Cerebellar cortex (tissue), 1 donor: ENCODE results near the gene PARD3B.

ENCODE experiments used
- DNase-seq: peaks from one replicate; pipeline ENCODE4 v3.0.0-alpha.2; 2015; ENCODE audit warnings: low spot score

PARD3B gene

DNA sequence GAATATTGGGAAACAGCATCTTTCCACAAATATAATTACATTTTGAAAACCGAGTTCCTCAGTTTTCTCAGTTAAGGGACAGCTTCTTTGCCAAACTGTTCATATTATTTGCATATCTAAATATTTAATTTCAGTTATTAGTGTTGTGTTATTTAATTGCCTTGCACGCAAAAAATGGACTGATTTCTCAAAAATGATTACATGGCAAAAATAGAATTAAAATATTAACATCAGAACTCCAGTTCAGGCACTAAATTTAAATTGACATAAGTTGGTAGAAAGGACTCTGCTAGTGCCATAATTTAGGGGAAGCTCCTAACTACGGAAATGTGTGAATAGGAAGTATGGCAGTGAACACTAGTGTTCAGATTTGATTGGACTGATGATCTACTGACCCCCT is 209.6 kb downstream of the PARD3B start:
- DNase-seq: no peak

DNA sequence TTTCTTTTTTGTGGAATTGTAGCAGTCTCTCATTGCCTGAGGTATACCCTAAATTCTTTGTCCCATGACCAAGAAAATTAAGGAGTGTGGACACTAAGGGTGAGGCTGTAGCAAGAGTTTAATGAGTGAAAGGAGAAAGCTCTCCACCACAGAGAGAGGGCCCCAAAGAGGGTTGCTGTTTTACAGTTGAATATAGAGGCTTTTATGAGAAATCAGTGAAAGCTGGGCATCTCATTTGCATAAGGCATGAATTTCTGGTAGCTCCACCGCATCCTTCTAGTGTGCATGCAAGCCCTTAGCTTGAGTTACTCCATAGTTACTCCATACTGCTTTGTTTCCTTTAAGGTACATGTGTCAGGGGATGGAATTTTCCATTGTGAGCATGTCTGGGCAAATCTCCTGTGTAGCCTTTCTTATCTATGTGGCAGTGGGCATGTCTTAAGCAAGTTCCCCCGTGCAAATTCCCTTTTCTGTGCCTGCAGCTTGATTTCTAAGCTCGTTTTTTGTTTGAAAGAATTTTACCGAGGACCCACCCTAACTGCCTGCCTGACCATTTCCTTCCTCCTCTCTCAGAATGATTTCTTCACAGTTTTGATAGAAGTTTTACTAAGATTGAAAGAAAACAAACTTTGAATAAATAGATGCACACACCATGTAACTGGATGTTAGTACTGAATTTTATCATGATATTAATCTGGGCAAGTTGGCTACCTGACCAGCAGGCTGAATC is 218.9 kb downstream of the PARD3B start:
- DNase-seq: no peak

DNA sequence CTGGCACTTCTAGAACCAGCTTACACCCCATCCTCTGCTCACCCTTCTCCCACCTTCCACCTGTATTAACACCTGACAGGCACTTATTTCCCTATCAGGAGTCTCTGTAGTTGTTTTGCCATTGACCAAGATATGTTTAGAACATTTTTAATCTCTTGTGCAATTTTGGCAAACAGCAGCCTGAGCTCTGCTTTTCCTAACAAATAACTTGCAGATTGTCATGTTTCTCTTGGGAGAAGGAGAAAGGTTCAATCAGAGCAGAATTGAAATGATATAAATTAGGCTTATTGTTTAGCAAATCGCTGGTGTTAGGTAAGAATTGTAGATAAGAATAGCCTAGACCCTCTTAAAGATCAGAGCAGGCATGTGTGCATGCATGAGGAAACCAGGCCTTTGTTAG is 225.5 kb downstream of the PARD3B start:
- no peak for DNase-seq

DNA sequence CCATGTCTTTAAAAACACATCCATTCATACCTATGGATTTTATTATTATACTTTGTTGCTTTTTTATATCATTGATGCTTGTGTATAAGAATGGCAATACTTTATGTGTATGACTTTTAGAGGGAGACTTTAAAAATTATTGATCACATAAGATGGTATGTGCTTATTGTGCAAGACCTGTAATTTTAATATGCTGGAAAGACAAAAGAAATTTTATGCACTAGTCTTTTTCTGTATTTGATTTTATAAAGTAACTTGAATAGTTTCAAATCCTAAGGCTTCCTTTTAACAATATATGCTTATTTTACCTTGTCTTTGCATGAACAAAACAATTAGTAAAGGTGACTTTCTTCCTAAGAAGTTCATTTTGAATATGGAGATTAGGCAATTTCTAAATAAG is 226.4 kb downstream of the PARD3B start:
- no peak for DNase-seq

DNA sequence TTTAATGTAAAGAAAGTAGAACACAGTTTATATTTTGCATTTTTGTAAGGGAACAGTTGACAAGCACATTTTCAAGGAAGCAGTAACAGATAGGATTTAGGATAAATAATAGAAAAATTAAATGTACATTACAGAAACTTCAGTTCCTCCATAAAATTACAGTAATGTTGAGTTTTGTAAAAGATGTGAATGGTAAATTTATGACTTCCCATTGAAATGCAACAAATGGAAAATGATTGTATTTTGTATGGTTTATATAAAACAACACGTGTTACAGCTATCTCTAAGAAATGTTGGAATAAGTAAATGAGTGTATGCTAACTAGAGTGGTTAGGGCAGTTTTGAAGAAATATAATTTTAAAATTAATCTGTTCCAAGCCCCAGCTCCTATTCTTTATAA is 227.3 kb downstream of the PARD3B start:
- DNase-seq: no peak

DNA sequence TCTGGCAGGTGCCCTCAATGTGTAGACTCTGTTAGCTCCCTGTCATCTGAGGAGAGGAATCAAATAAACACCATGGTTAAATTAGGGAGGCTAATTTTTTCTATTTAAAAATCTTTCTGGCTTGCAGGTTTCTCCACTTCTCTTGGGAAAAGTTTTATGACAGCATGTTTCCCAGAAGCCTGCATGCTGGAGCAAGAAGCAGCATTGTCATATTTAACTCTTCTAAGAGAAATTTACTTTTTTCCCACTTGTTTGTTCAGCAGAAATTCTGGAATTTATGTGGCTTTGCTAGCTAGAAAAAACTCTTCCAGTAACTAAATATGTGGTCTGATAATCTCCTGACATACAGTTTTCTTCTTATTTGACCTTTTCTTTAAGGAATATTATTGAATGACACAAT is 230.5 kb downstream of the PARD3B start:
- DNase-seq: no peak

DNA sequence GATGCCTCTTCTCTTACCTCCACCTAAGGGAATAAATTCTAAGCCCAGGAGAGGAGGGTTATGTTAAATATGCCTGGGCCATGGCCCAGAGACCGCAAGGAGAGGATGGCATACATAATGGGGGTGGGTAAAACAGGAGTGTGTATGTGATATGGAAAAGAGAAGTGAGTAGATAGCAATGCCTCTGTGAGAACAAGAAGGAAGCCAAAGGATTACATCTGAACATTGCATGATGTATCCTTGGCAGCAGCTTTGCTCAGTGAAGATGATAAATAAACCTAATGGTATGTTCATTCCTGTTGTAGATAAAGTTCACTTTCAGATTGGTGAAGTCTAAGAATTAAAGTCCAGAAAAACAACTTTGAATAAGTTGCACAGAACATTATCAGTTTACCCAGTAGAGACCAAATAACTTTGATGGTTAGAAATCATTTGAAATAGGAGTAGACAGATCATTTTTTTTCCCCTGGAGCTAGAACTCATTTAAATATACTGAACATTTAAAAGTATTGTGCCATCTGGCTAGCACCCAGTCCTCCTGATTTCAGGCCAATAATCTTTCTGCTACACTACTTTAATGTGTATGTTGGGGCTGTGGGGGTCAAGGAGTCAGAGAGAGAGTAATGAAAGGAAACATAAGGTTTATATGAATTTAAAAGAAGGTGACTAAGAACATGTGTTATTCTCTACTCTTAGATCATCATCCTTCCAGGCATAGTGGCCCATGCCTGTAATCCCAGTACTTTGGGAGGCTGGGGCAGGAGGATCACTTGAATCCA is 231.7 kb downstream of the PARD3B start:
- DNase-seq: no peak

DNA sequence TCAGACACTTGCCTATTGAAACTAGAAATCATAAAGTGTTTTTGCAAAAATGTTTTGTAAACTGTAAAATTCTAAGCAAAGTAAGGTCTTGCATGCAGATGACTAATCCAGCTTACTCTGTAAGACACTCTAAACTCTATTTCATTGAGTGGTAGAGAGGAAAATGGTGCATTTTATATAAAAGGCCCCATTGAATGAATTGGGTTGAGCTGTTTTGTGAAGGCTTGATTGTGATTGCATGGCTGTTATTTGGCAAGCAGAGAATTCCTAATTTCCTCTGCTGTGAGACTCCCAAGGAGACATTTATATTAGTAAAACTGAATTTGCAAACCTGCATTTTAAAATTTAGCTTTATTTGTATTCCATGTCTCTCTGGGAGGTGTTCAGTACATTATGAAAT is 234.5 kb downstream of the PARD3B start:
- DNase-seq: no peak

DNA sequence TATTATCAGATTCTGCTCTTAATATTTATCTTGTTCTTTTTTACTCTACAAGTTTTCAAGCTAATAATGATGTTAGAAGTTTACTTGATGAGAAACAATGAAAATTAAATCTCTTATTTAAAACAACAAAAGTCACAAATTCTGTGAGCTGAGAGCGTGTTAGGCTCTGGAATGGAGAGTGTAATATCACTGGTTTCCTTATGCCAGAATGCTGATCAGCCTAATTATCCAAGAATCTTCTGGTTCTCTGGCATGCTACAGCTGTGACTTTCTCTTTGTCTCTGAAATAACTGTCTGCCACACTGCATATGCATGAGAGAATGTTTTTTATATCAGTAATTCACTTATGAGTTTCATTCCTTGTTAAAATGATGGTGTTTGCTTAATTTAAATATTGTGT is 236.7 kb downstream of the PARD3B start:
- no peak for DNase-seq

DNA sequence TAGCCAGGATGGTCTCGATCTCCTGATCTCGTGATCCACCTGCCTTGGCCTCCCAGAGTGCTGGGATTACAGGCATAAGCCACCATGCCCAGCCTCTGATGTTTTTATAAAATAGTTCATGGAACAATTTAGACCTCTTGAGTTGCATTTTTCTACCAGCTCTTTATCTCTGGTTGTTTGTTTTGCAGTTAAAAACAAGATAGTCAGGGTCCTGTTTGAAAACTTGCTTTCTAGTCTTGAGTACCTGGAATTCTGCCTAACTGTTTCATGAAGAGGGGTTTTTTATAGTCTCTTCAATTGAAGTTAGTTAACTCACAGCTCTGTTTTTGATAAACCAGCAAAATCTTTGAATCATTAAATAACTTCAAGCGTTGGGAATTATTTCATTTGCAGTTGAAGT is 244.8 kb downstream of the PARD3B start:
- no peak for DNase-seq

DNA sequence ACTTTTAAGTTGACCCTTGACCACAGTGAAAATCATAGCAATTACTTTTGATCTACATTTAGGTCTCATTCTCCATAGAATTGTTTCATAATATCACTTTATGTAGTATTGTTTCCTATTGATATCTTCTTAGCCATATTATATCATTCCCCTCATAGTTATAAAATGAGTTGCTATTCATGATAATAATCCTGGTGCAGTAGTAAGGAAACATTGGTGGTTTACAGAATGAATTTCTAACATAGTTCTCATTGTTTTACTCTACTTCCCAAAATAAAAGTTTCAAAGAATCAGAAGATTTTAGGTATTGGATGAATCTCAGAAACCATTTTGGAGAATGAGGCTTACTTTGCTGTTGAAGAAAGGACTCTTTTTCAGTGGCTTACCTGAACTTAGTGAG is 246.0 kb downstream of the PARD3B start:
- no peak for DNase-seq

DNA sequence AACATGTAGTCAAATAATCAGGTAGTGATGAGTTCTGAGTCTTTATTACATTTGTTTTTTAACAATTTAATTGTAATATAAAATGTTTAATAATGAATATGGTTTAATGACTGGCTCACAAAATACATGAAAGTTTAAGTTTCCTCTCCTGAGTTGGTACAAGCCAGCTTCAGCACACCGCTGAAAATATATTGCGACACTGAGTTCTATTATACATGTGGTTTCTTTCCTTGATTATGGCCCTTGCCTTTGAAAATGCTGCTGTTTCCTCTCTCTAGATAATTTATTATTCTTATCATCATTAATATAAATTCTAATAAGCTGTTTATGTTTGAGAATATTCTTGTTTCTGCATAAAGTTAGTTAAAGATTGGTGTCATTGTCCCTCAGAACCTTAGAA is 249.3 kb downstream of the PARD3B start:
- DNase-seq: no peak

DNA sequence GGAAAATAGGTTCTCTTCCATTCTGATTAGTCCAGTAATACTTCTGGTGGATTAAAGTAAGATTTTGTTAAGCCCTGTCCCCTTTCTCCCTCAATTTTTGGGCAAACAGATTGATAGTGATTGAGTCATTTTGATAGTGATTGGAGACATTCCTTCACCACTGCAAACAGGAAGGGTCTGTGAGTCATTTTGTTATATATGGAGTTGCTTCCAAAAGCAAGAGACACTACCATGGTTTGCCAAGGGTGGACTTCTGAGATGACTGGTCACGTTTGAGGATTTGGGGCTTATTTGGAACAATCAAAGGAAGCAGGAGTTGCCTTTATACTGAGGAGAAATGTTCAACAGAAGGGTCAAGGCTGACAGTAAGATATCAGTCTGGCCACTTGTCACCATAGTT is 249.9 kb downstream of the PARD3B start:
- DNase-seq: no peak

DNA sequence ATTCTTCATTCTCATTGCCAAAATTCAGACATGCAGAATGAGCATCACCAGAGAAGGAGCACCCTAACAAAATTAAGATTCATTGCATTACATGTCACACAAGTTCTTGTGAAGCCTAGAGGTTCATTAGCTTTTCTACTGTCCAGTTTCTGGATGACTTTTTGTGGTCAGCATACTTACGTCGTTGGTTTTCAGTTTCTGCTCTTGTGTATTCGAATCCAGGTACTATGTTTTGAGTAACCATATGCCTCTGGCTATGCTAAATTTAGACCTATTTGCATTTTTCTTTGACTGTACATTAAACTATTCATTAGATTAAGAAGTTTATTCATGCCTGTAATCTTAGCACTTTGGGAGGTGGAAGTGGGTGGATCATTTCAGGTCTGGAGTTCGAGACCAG is 251.3 kb downstream of the PARD3B start:
- DNase-seq: no peak

DNA sequence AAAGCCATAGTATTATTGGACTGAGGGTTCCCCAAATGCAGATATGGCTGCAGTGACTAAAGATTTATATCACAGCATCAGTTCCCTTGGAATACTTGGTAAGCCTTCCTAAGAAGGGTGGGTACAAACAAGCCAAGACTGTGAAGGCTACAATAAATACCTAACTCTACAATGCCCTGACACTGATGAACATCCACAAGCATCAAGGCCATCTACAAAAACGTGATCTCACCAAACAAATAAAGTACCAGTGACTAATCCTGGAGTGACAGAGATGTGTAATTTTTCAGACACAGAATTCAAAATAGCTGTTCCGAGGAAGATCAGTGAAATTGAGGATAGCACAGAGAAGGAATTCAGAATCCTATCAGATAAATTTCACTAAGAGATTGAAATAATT is 254.5 kb downstream of the PARD3B start:
- no peak for DNase-seq

DNA sequence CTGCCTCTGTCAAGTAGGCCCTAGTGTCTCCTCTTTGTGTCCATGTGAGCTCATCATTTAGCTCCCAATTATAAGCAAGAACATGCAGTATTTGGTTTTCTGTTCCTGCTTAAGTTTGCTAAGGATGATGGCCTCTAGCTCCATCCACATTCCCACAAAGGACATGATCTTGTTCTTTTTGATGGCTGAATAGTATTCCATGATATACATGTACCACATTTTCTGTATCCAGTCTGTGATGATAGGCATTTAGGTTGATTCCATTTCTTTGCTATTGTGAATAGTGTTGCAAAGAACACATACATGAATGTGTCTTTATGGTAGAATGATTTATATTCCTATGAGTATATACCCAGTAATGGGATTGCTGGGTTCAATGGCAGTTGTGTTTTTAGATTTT is 263.2 kb downstream of the PARD3B start:
- DNase-seq: no peak

DNA sequence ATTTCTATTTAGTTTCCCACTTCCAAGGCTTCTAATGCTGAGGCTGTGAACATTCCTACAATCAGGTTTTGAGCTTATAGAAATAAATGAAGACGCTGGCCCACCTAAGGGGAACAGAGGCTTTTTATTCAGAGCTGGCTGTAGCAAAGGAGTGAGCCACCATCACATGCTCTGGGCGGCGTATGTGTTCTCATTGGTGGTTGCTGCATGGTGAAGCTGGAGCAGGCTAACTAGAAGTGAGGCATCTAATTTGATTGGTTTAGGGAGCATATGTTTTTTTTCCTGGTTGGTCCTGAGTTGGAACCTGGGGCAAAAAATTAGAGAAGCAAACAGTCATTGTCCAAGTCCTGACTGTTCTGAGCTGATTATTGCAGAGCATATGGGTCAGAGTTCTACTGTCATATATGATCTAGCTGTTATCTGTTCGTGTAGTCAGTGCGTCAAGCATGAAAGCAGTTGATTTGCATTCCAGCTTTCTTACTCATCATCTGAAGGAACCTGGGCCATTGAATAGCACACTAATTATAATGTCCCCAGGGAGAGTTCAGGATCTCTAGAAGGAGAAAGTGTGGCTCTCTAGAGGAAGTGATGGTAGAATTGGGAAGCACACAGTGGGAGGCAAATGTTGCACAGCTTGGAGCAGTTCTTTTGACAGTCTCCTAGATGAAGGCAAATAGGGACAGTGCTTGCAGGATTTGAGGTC is 279.6 kb downstream of the PARD3B start:
- DNase-seq: no peak

DNA sequence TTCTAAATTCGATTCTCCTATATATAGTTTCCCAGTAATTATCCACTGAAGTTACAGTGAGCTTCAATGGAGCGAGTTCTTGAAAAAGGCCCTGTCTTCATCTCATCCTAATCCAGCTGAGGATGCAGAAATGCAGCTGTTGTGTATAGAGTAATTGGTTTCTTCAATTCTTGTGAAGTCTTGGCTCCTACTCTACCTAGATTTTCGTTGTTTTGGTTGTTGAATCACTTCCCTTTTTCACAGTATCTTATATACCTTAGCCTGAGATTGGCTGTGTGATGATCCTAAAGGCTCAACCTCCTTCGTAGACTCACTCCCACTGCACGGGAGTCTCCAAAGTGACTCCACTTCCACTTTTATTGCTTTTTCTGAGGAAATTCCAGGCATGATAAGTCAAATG is 280.4 kb downstream of the PARD3B start:
- DNase-seq: no peak

DNA sequence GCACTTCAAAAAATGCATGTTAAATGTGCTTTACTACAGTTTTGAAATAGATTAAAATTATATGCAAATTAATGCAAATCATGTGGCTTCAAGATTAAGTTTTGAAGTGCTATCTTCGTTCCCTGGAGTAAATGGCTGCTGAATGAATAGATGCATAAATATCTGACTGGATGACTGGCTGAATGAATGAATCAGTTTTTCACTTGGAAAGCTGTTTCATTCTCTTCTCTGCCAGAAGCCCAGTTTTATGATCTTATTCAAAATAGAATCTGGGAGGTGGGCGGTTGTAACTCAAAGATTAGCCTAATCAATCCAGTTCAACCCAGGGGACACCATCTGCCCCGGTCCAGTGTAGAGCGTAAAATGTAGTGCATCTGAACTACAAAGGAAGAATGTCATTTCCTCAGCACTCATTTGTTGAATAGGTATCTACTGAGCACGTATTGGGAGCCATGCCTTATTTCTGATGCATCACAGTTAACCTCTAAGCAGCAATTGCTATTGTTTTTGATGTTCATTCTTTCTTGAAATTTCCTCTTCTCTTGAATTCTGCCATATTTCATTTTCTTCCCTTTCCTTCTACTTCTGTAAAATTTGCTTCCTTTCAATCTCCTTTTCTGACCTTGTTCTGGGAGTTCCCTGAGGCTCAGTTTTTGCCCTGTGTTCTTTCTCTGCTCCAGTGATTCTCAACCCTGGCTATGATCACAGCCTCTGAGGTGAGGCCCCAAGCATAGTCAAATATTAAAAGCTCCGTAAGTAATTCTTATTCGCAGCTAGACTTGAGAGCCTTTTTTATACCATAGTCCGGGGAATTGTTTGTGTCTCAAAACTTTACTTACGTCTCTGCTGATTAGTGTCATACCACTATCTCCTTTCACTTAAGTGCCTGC is 282.7 kb downstream of the PARD3B start:
- DNase-seq: no peak

DNA sequence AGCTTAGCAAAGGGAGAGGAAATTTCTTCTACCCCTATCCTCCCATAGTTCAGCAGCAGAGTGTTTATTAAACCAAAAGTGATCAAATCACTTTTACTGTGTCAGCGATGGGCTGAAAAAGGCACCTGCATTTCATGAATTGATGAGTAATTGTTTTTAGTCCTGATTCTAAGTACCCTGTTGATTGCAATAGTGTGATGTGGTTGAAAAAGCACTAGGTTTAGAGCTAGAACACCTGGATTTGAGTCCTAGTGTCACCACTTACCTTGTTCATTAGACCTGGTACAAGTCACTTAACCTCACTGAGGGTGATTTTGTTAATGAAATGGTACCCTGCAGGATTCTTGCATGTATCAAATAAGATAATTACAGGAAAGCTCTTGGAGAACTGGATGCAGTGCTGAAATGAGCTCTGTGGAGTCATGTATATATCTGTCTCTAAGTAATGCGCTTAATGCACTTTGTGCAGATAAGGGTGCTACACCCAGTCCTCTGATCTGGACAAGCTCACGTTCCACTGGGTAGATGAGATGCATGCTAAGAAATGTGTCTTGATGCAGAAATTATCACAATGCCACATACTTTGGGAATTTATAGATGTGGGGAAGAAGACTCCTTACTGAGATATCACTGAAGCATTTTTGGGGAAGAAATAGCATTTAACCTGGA is 289.6 kb downstream of the PARD3B start:
- no peak for DNase-seq

DNA sequence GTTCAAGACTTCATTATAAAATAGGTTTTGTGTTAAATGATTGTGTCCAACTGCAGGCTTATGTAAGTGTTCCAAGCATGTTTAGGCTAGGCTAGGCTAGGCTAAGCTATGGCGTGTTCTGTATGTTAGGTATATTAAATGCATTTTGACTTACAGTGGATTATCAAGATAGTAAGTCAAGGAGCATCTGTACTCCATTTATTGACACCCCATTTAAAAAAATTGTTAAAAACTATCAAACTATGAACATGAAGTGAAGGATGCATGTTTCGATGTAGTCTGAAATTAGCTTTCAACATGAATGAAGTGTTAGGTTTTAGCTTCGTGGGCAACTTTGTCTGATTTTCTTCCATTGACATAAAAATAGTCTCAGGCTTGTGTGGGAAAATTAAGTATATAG is 290.5 kb downstream of the PARD3B start:
- DNase-seq: no peak

DNA sequence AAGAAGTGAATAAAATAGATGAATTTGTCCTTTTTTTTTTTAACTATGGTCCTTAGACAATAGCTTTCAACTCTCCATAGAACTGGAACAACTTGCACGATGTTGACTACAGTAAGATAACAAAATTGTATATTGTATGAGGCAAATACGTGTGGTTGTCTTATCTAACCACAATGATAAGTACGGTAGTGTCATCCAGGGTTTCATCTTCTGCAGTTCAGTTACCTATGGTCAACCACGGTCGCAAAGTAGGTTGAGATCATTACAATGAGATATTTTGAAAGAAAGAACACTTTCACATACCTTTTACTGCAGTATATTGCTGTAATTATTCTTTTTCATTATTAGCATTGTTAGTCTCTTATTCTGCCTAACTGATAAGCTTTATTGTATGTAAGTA is 295.2 kb downstream of the PARD3B start:
- DNase-seq: no peak
